Body of pancreas (tissue), 4 donors: Measurements from ENCODE around the gene SLC27A2.

ENCODE experiments used
- CTCF ChIP-seq, 7 experiments: fragments of 450-650 bp in 4 of 7; fragments of 200-600 bp in 3 of 7; sonication (generic) in 3 of 7; IDR thresholded peaks; one replicate each; pipeline ENCODE4 v1.5.1; 2016 to 2019; ENCODE audit warnings: antibody characterized with exemption in 7 of 7
- POLR2A ChIP-seq, 3 donors: fragments of 450-650 bp; IDR thresholded peaks; one replicate each; pipeline ENCODE4 v1.6.1; 2016; ENCODE audit warnings: antibody characterized with exemption in 3 of 3, mild to moderate bottlenecking in 2 of 3

GRCh38 chr15:50183112-50183794 lies 1.3 kb downstream of the SLC27A2 start:
- TF ChIP-seq CTCF (IDR thresholded peaks at IDR 0.05): no peak
- TF ChIP-seq POLR2A (IDR thresholded peaks at IDR 0.05): no peak
